Fibroblast of lung (primary cell): Measurements from ENCODE around the gene ALDH3B2. TPM values are rescaled to one million over a fixed set of nuclear protein-coding genes. Genes with fewer than 3 reads are reported as not detected.

Experiments
- DNase-seq, 2 donors: peaks; one replicate each; pipeline versions ENCODE4 v3.0.0 to v3.0.0-alpha.2; 2010; ENCODE audit warnings: low read depth in 2 of 2
- H2AFZ ChIP-seq: 2 replicates; pipeline ENCODE4 v1.5.1; 2012; ENCODE audit warnings: low read length, control low read depth, inconsistent platforms
- H3K27ac ChIP-seq: 2 replicates; pipeline ENCODE4 v1.5.1; 2011; ENCODE audit warnings: low read length, control low read depth; ENCODE audit not compliant: insufficient read depth
- H3K27me3 ChIP-seq: 2 replicates; pipeline ENCODE4 v1.5.1; 2011; ENCODE audit warnings: mild to moderate bottlenecking, low read length; ENCODE audit not compliant: control insufficient read depth, insufficient read depth
- H3K36me3 ChIP-seq: 2 replicates; pipeline ENCODE4 v1.5.1; 2011; ENCODE audit warnings: low read length; ENCODE audit not compliant: control insufficient read depth, insufficient read depth
- H3K4me1 ChIP-seq: 2 replicates; pipeline ENCODE4 v1.5.1; 2011; ENCODE audit warnings: low read length; ENCODE audit not compliant: control insufficient read depth, insufficient read depth; ENCODE audit errors: extremely low read depth
- H3K4me2 ChIP-seq: 2 replicates; pipeline ENCODE4 v1.5.1; 2011; ENCODE audit warnings: low read length, control low read depth; ENCODE audit not compliant: insufficient read depth; ENCODE audit errors: extremely low read depth
- H3K4me3 ChIP-seq, 4 experiments: fragments of 200-600 bp in 1 of 4; sonication (generic) in 1 of 4; replicated peaks in 1 of 4; 2 replicates each; pipeline ENCODE4 v1.5.1; 2011 to 2016; ENCODE audit warnings: low read length in 4 of 4, low read depth in 3 of 4, mild to moderate bottlenecking in 3 of 4, control low read depth in 2 of 4, inconsistent platforms in 1 of 4, mixed read lengths in 1 of 4; ENCODE audit not compliant: insufficient read depth in 1 of 4; ENCODE audit errors: control extremely low read depth in 1 of 4
- H3K79me2 ChIP-seq: 2 replicates; pipeline ENCODE4 v1.5.1; 2012; ENCODE audit warnings: mild to moderate bottlenecking, low read length, inconsistent platforms; ENCODE audit not compliant: control insufficient read depth, insufficient read depth
- H3K9ac ChIP-seq: 2 replicates; pipeline ENCODE4 v1.5.1; 2011; ENCODE audit warnings: mild to moderate bottlenecking, low read length, control low read depth; ENCODE audit not compliant: insufficient read depth
- H3K9me3 ChIP-seq: 2 replicates; pipeline ENCODE4 v1.5.1; 2012; ENCODE audit warnings: low read depth, low read length; ENCODE audit not compliant: control insufficient read depth, insufficient read depth
- H4K20me1 ChIP-seq: 2 replicates; pipeline ENCODE4 v1.5.1; 2011; ENCODE audit warnings: low read length; ENCODE audit not compliant: control insufficient read depth, insufficient read depth; ENCODE audit errors: extremely low read depth
- EZH2 ChIP-seq: IDR thresholded peaks from 2 replicates; pipeline ENCODE4 v1.5.1; 2012; ENCODE audit warnings: low read length, control low read depth, mild to moderate bottlenecking; ENCODE audit errors: missing control alignments
- polyA plus RNA-seq, 2 donors: library from polyadenylated mRNA; depleted of rRNA in 1 of 2; stranded (reverse) in 1 of 2; unstranded in 1 of 2; fragments of >200 nt; gene quantifications; 2 replicates each; pipeline ENCODE4 v1.2.1, GENCODE V29; 2011 to 2012; ENCODE audit warnings: missing spikeins in 1 of 2
- total RNA-seq: library from RNA; depleted of rRNA; stranded (reverse); fragments of >200 nt; gene quantifications from 2 replicates; pipeline ENCODE4 v1.2.1, GENCODE V29; 2014
- TF ChIP-seq, protein P1 (sequence below), 2 donors: IDR thresholded peaks in 1 of 2; conservative IDR thresholded peaks in 1 of 2; 1 replicate in 1 of 2; 2 replicates in 1 of 2; pipeline ENCODE4 v1.5.1; 2011 to 2012; ENCODE audit warnings: low read length in 2 of 2, control low read depth in 1 of 2, inconsistent platforms in 1 of 2, low read depth in 1 of 2, mild to moderate bottlenecking in 1 of 2

The ALDH3B2 gene
- total and polyA plus RNA-seq, 2 donors (not counting 1 experiment from before 2014, with no cell fraction given): not detected

DNA sequence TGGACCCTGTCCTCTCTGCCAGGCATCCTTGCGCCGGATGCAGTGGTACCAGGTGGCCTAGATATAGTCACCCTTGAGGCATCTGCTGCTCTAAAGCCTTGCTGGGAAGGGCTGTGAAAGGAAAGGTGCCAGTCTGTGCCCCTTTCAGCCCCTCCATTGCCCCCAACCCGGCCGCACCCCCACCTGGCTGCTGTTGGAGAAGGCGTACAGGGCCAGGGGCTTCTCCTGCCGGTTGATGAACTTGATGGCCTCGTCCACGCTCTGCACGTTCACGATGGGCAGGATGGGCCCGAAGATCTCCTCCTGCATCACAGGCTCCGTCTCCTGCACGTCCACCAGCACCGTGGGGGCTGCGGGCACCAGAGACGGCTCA lies 10.2 kb downstream of the ALDH3B2 start:
- no peak overlapping the region for H3K27ac ChIP-seq
- H3K4me2 ChIP-seq: no peak overlapping the region
- H3K36me3 ChIP-seq: no peaks in the 10 kb centered on the region
- H2AFZ ChIP-seq: no peak overlapping the region
- TF ChIP-seq, protein P1, sequence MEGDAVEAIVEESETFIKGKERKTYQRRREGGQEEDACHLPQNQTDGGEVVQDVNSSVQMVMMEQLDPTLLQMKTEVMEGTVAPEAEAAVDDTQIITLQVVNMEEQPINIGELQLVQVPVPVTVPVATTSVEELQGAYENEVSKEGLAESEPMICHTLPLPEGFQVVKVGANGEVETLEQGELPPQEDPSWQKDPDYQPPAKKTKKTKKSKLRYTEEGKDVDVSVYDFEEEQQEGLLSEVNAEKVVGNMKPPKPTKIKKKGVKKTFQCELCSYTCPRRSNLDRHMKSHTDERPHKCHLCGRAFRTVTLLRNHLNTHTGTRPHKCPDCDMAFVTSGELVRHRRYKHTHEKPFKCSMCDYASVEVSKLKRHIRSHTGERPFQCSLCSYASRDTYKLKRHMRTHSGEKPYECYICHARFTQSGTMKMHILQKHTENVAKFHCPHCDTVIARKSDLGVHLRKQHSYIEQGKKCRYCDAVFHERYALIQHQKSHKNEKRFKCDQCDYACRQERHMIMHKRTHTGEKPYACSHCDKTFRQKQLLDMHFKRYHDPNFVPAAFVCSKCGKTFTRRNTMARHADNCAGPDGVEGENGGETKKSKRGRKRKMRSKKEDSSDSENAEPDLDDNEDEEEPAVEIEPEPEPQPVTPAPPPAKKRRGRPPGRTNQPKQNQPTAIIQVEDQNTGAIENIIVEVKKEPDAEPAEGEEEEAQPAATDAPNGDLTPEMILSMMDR (conservative IDR thresholded peaks at IDR 0.05 in 1 of 2, IDR thresholded peaks at IDR 0.05 in 1 of 2; ENCODE audit: low read depth in 1 of 2, low read length in 2 of 2): no peak
- no peak for TF ChIP-seq EZH2
- H3K4me1 ChIP-seq: no peaks in the 10 kb centered on the region
- DNase-seq: no peak
- H3K79me2 ChIP-seq: no peaks in the 10 kb centered on the region
- no peaks in the 10 kb centered on the region for H4K20me1 ChIP-seq
- H3K9ac ChIP-seq: no peak overlapping the region
- no peaks in the 10 kb centered on the region for H3K9me3 ChIP-seq
- H3K27me3 ChIP-seq: no peaks in the 10 kb centered on the region
- H3K4me3 ChIP-seq: no peak overlapping the region

DNA sequence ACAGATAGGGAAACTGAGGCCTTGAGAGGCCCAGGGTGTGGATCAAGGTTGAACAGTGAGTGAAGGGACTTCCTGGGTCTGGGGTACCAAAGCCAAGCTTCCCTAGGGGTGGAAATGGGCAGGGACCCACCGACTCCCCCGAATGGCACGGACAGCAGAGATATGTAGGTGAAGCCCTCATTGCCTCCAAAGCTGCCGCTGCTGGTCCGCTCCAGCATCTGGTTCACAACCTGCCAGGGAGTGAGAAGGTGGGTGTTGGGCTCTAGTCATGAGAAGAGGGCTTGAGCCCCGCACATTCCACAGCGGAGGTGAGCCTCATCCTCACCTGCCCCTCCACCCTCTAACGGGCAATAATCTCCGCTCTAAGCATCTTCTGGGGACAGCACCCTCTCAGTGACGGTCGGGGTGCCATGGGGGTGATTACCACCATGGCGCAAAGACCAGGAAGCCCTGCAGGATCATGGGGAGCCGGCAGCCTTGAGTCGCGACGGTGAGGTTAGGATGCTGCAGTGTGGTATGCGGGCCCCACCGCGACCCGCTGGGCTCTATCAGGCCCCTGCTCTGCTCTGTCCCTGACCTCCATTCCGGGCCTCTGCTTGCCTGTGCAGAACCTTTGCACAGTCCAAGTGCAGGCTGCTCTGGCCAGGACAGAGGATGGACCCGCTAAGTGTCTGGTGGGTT lies 10.8 kb downstream of the ALDH3B2 start:
- no peak for DNase-seq
- Histone ChIP-seq H3K4me3 (no peak overlapping the region), H2AFZ (no peak overlapping the region), H3K79me2 (no peaks in the 10 kb centered on the region), H4K20me1 (no peaks in the 10 kb centered on the region), H3K27ac (no peak overlapping the region), H3K9me3 (no peaks in the 10 kb centered on the region), H3K9ac (no peak overlapping the region), H3K36me3 (no peaks in the 10 kb centered on the region), H3K4me1 (no peaks in the 10 kb centered on the region), H3K4me2 (no peak overlapping the region), H3K27me3 (no peaks in the 10 kb centered on the region)
- TF ChIP-seq, protein P1 (conservative IDR thresholded peaks at IDR 0.05 in 1 of 2, IDR thresholded peaks at IDR 0.05 in 1 of 2; ENCODE audit: low read depth in 1 of 2, low read length in 2 of 2): no peak
- no peak for TF ChIP-seq EZH2

- no peaks in the 10 kb centered on the region for H3K36me3 ChIP-seq
- H3K79me2 ChIP-seq: no peaks in the 10 kb centered on the region
- H3K27ac ChIP-seq: no peak overlapping the region
- no peak overlapping the region for H3K9ac ChIP-seq
- no peaks in the 10 kb centered on the region for H4K20me1 ChIP-seq
- no peak for DNase-seq
- H3K9me3 ChIP-seq: no peaks in the 10 kb centered on the region
- TF ChIP-seq, protein P1 (conservative IDR thresholded peaks at IDR 0.05 in 1 of 2, IDR thresholded peaks at IDR 0.05 in 1 of 2; ENCODE audit: low read depth in 1 of 2, low read length in 2 of 2): no peak
- no peak for TF ChIP-seq EZH2
- no peak overlapping the region for H3K4me2 ChIP-seq
- no peak overlapping the region for H3K4me3 ChIP-seq
- H3K27me3 ChIP-seq: no peaks in the 10 kb centered on the region
- H3K4me1 ChIP-seq: no peaks in the 10 kb centered on the region
- H2AFZ ChIP-seq: no peak overlapping the region
Measured at GRCh38 chr11:67662835-67663531, 11.4 kb downstream of the ALDH3B2 start.
